ENCODE results near the gene ASTN1.
A peak's percentile ranks its signal among the peaks of the same experiment; 100 is the strongest.

The ASTN1 gene

GRCh38 chr1:177164380-177165068 is at the start of gene ASTN1:
ASTN1 (minus strand) TSS chr1:177164712; CDS start chr1:177164676, 36 bp downstream.
- H3K4me1 ChIP-seq (ENCODE audit: insufficient read depth, insufficient read length): no peaks in the 10 kb centered on the region
- peaks cover 82% of the 10 kb centered on the region for H3K27me3 ChIP-seq (ENCODE audit: insufficient read depth, insufficient read length)
- H3K4me3 ChIP-seq (ENCODE audit: insufficient read length, low read depth): peak within 1 kb of the TSS; percentile 79

GRCh38 chr1:177211231-177211630 is 46.7 kb upstream of the ASTN1 start:
- TF ChIP-seq YY1 (IDR thresholded peaks at IDR 0.05; ENCODE audit: insufficient read depth, insufficient read length) (no peak), ZNF274 (IDR thresholded peaks at IDR 0.05; ENCODE audit: low read depth, low read length) (no peak), SUZ12 (IDR thresholded peaks at IDR 0.05; ENCODE audit: extremely low read depth, insufficient read depth, insufficient read length) (no peak)
- DNase-seq (ENCODE audit: low read depth, low spot score): no peak
- Histone ChIP-seq H3K9me3 (ENCODE audit: insufficient read depth, low read length) (peaks cover 4% of the 10 kb centered on the region; the same call in 1 of the 2 replicates), H3K4me3 (ENCODE audit: insufficient read length, low read depth) (no peak overlapping the region), H3K9ac (ENCODE audit: insufficient read length, low read depth) (no peak overlapping the region), H3K4me1 (ENCODE audit: insufficient read depth, insufficient read length) (peaks cover 4% of the 10 kb centered on the region), H3K36me3 (ENCODE audit: insufficient read depth, insufficient read length, low read length) (no peaks in the 10 kb centered on the region), H3K27me3 (ENCODE audit: insufficient read depth, insufficient read length) (no peaks in the 10 kb centered on the region)

More at GRCh38 chr1:177164380-177165068, at the start of gene ASTN1:
- Histone ChIP-seq H3K9me3 (ENCODE audit: insufficient read depth, low read length) (no peaks in the 10 kb centered on the region), H3K36me3 (ENCODE audit: insufficient read depth, insufficient read length, low read length) (no peaks in the 10 kb centered on the region), H3K9ac (ENCODE audit: insufficient read length, low read depth) (peak within 1 kb of the TSS; percentile 74)
- DNase-seq (ENCODE audit: low read depth, low spot score): peak; percentile 54
- TF ChIP-seq SUZ12 (IDR thresholded peaks at IDR 0.05; ENCODE audit: extremely low read depth, insufficient read depth, insufficient read length) (no peak), ZNF274 (IDR thresholded peaks at IDR 0.05; ENCODE audit: low read depth, low read length) (no peak), YY1 (IDR thresholded peaks at IDR 0.05; ENCODE audit: insufficient read depth, insufficient read length) (no peak)

- TF ChIP-seq SUZ12 (IDR thresholded peaks at IDR 0.05; ENCODE audit: extremely low read depth, insufficient read depth, insufficient read length) (no peak), ZNF274 (IDR thresholded peaks at IDR 0.05; ENCODE audit: low read depth, low read length) (no peak), YY1 (IDR thresholded peaks at IDR 0.05; ENCODE audit: insufficient read depth, insufficient read length) (no peak)
- Histone ChIP-seq H3K9ac (ENCODE audit: insufficient read length, low read depth) (no peak overlapping the region), H3K27me3 (ENCODE audit: insufficient read depth, insufficient read length) (no peaks in the 10 kb centered on the region), H3K9me3 (ENCODE audit: insufficient read depth, low read length) (no peaks in the 10 kb centered on the region), H3K36me3 (ENCODE audit: insufficient read depth, insufficient read length, low read length) (no peaks in the 10 kb centered on the region), H3K4me1 (ENCODE audit: insufficient read depth, insufficient read length) (peaks cover 4% of the 10 kb centered on the region), H3K4me3 (ENCODE audit: insufficient read length, low read depth) (no peak overlapping the region)
- DNase-seq (ENCODE audit: low read depth, low spot score): no peak
Observed at GRCh38 chr1:177210071-177210470, 45.6 kb upstream of the ASTN1 start.

DNA sequence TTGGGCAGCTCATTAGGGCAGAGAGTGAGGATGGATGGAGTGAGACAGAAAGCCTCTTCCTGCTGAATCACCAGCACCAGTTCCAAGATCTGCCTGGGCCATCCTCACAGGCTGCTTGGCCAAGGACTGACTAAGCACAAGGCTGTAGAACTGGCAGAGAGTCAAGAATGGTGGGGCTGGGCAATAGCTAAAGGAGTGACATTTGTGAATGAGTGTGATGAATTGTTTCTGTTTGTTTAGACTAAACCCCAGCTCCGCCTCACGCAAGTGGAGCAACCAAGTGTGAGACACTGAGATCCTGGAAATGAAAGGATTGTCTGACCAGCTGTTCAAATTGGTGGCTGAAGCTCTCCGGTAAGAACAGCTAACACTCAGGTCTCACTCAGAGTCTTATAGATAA is 44.8 kb upstream of the ASTN1 start:
- Histone ChIP-seq H3K4me1 (ENCODE audit: insufficient read depth, insufficient read length) (peaks cover 4% of the 10 kb centered on the region), H3K9me3 (ENCODE audit: insufficient read depth, low read length) (no peaks in the 10 kb centered on the region), H3K9ac (ENCODE audit: insufficient read length, low read depth) (no peak overlapping the region), H3K36me3 (ENCODE audit: insufficient read depth, insufficient read length, low read length) (no peaks in the 10 kb centered on the region), H3K4me3 (ENCODE audit: insufficient read length, low read depth) (no peak overlapping the region), H3K27me3 (ENCODE audit: insufficient read depth, insufficient read length) (no peaks in the 10 kb centered on the region)
- no peak for DNase-seq (ENCODE audit: low read depth, low spot score)
- TF ChIP-seq SUZ12 (IDR thresholded peaks at IDR 0.05; ENCODE audit: extremely low read depth, insufficient read depth, insufficient read length) (no peak), YY1 (IDR thresholded peaks at IDR 0.05; ENCODE audit: insufficient read depth, insufficient read length) (no peak), ZNF274 (IDR thresholded peaks at IDR 0.05; ENCODE audit: low read depth, low read length) (no peak)

GRCh38 chr1:177208920-177209319 is 44.4 kb upstream of the ASTN1 start:
- DNase-seq (ENCODE audit: low read depth, low spot score): no peak
- H3K4me1 ChIP-seq (ENCODE audit: insufficient read depth, insufficient read length): peaks cover 4% of the 10 kb centered on the region
- no peaks in the 10 kb centered on the region for H3K27me3 ChIP-seq (ENCODE audit: insufficient read depth, insufficient read length)
- no peaks in the 10 kb centered on the region for H3K9me3 ChIP-seq (ENCODE audit: insufficient read depth, low read length)
- H3K4me3 ChIP-seq (ENCODE audit: insufficient read length, low read depth): no peak overlapping the region
- no peak overlapping the region for H3K9ac ChIP-seq (ENCODE audit: insufficient read length, low read depth)
- no peaks in the 10 kb centered on the region for H3K36me3 ChIP-seq (ENCODE audit: insufficient read depth, insufficient read length, low read length)
- no peak for TF ChIP-seq YY1 (IDR thresholded peaks at IDR 0.05; ENCODE audit: insufficient read depth, insufficient read length)
- no peak for TF ChIP-seq ZNF274 (IDR thresholded peaks at IDR 0.05; ENCODE audit: low read depth, low read length)
- no peak for TF ChIP-seq SUZ12 (IDR thresholded peaks at IDR 0.05; ENCODE audit: extremely low read depth, insufficient read depth, insufficient read length)

DNA sequence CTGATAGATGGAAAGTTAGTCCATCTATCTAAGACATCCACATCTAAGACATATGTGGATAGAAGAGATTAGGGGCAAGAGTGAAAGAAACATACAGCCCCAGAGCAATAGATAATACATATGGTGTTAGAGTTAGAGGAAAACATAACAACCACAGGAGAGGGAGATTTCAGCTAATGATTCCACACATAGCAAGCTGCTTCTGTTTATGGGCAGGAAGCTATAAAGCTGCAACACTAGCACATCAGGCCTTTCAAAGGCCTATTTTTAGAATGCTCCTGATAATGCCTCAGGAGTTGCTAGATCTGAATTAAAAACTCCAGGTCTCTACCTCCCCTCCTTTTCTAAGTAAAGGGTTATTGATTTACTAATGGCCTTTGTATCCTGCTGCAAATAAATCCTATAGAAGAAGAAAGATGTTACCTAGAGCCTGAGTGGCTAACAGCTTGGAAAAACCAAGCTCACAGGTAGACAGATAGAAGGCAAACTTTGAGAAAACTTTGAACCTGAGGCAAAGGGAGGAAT is 42.4 kb upstream of the ASTN1 start:
- H3K27me3 ChIP-seq (ENCODE audit: insufficient read depth, insufficient read length): no peaks in the 10 kb centered on the region
- H3K36me3 ChIP-seq (ENCODE audit: insufficient read depth, insufficient read length, low read length): no peaks in the 10 kb centered on the region
- H3K9me3 ChIP-seq (ENCODE audit: insufficient read depth, low read length): no peaks in the 10 kb centered on the region
- TF ChIP-seq YY1 (IDR thresholded peaks at IDR 0.05; ENCODE audit: insufficient read depth, insufficient read length): no peak
- no peak for TF ChIP-seq ZNF274 (IDR thresholded peaks at IDR 0.05; ENCODE audit: low read depth, low read length)
- TF ChIP-seq SUZ12 (IDR thresholded peaks at IDR 0.05; ENCODE audit: extremely low read depth, insufficient read depth, insufficient read length): no peak
- no peak overlapping the region for H3K9ac ChIP-seq (ENCODE audit: insufficient read length, low read depth)
- no peak for DNase-seq (ENCODE audit: low read depth, low spot score)
- H3K4me1 ChIP-seq (ENCODE audit: insufficient read depth, insufficient read length): peaks cover 4% of the 10 kb centered on the region
- H3K4me3 ChIP-seq (ENCODE audit: insufficient read length, low read depth): no peak overlapping the region

GRCh38 chr1:177200290-177200689 is 35.8 kb upstream of the ASTN1 start:
- H3K9me3 ChIP-seq (ENCODE audit: insufficient read depth, low read length): no peaks in the 10 kb centered on the region
- H3K4me1 ChIP-seq (ENCODE audit: insufficient read depth, insufficient read length): no peaks in the 10 kb centered on the region
- H3K4me3 ChIP-seq (ENCODE audit: insufficient read length, low read depth): no peak overlapping the region
- no peak overlapping the region for H3K9ac ChIP-seq (ENCODE audit: insufficient read length, low read depth)
- H3K27me3 ChIP-seq (ENCODE audit: insufficient read depth, insufficient read length): no peaks in the 10 kb centered on the region
- TF ChIP-seq ZNF274 (IDR thresholded peaks at IDR 0.05; ENCODE audit: low read depth, low read length): no peak
- no peak for TF ChIP-seq SUZ12 (IDR thresholded peaks at IDR 0.05; ENCODE audit: extremely low read depth, insufficient read depth, insufficient read length)
- TF ChIP-seq YY1 (IDR thresholded peaks at IDR 0.05; ENCODE audit: insufficient read depth, insufficient read length): no peak
- no peak for DNase-seq (ENCODE audit: low read depth, low spot score)
- H3K36me3 ChIP-seq (ENCODE audit: insufficient read depth, insufficient read length, low read length): no peaks in the 10 kb centered on the region

All from NT2/D1 (cell line).